T-cell (primary cell): Measurements from ENCODE around the gene WWP2. TPM values are rescaled to one million over a fixed set of nuclear protein-coding genes. Genes with fewer than 3 reads are reported as not detected.
"Not testable (repeated sequence)": the region's sequence is repeated elsewhere in the genome, so short reads cannot be mapped to it uniquely, and the experiment has no call there.

Source experiments
- ATAC-seq, 4 experiments: fragments of 200-7000 bp in 3 of 4; fragments of 150-1000 bp in 1 of 4; cut with Tn5 transposase; replicated peaks in 1 of 4; 1 replicate in 3 of 4; 2 replicates in 1 of 4; pipeline ENCODE4 v1.10.0; 2021; ENCODE audit warnings: moderate library complexity in 3 of 4, mild to moderate bottlenecking in 2 of 4, moderate number of reproducible peaks in 1 of 4
- CTCF ChIA-PET, 2 donors: fragments of 300-600 bp; sonication (Branson Sonifier 250); formaldehyde crosslinking; loops; one replicate each; lab custom pipeline; 2022; ENCODE audit warnings: antibody characterized with exemption in 2 of 2; lab: Charles Lee
- POLR2A ChIA-PET, 2 donors: fragments of 300-600 bp; sonication (Branson Sonifier 250); formaldehyde crosslinking; loops; one replicate each; lab custom pipeline; 2022; ENCODE audit warnings: antibody characterized with exemption in 2 of 2; lab: Charles Lee
- DNase-seq, 35 experiments: peaks; one replicate each; pipeline versions ENCODE4 v3.0.0 to v3.0.0-alpha.2; 2013 to 2023
- H3K27ac ChIP-seq: one replicate; pipeline ENCODE4 v1.5.1; 2013; ENCODE audit warnings: low read length
- H3K27me3 ChIP-seq, 2 experiments: replicated peaks in 1 of 2; 1 replicate in 1 of 2; 2 replicates in 1 of 2; pipeline versions ENCODE4 v1.6.1 to v1.7.0; 2013; ENCODE audit warnings: low read length in 1 of 2, mixed read lengths in 1 of 2; ENCODE audit not compliant: control insufficient read depth in 2 of 2, insufficient read depth in 2 of 2; ENCODE audit errors: extremely low read depth in 1 of 2
- H3K36me3 ChIP-seq, 2 donors: 1 replicate in 1 of 2; 2 replicates in 1 of 2; pipeline versions ENCODE4 v1.6.1 to v1.7.0; 2013; ENCODE audit warnings: low read length in 1 of 2; ENCODE audit not compliant: control insufficient read depth in 2 of 2, insufficient read depth in 1 of 2; ENCODE audit errors: extremely low read depth in 1 of 2
- H3K4me1 ChIP-seq, 2 experiments: 1 replicate in 1 of 2; 2 replicates in 1 of 2; pipeline versions ENCODE4 v1.6.1 to v1.7.0; 2013; ENCODE audit warnings: low read length in 2 of 2, mixed read lengths in 1 of 2; ENCODE audit not compliant: insufficient read depth in 2 of 2, control insufficient read depth in 1 of 2; ENCODE audit errors: extremely low read depth in 1 of 2
- H3K4me3 ChIP-seq, 2 donors: 1 replicate in 1 of 2; 2 replicates in 1 of 2; pipeline versions ENCODE4 v1.5.1 to v1.7.0; 2013; ENCODE audit warnings: mild to moderate bottlenecking in 2 of 2, low read length in 1 of 2, moderate library complexity in 1 of 2; ENCODE audit not compliant: control insufficient read depth in 1 of 2; ENCODE audit errors: extremely low read depth in 1 of 2
- H3K9me3 ChIP-seq: 2 replicates; pipeline ENCODE4 v1.7.0; 2013
- H3K27ac Mint-ChIP-seq, 2 donors: one replicate each; pipeline ENCODE4 v1.8.0; 2020 to 2021; ENCODE audit warnings: mild to moderate bottlenecking in 2 of 2, mixed read lengths in 2 of 2
- H3K27me3 Mint-ChIP-seq, 2 donors: one replicate each; pipeline ENCODE4 v1.8.0; 2021 to 2022; ENCODE audit warnings: mixed read lengths in 2 of 2
- H3K36me3 Mint-ChIP-seq: one replicate; pipeline ENCODE4 v1.8.0; 2021; ENCODE audit warnings: mixed read lengths
- H3K4me1 Mint-ChIP-seq, 3 donors: one replicate each; pipeline ENCODE4 v1.8.0; 2020 to 2022; ENCODE audit warnings: mixed read lengths in 3 of 3, mild to moderate bottlenecking in 1 of 3
- H3K4me3 Mint-ChIP-seq, 3 donors: one replicate each; pipeline ENCODE4 v1.8.0; 2020 to 2022; ENCODE audit warnings: mild to moderate bottlenecking in 3 of 3, mixed read lengths in 3 of 3, moderate library complexity in 3 of 3
- H3K9me3 Mint-ChIP-seq, 3 donors: one replicate each; pipeline ENCODE4 v1.8.0; 2020 to 2022; ENCODE audit warnings: mixed read lengths in 3 of 3
- WGBS: methylation state at CpG from one replicate; pipeline ENCODE4 v1.1.5; 2013; ENCODE audit warnings: missing lambda C conversion rate; ENCODE audit not compliant: insufficient coverage; 5-methylcytosine and 5-hydroxymethylcytosine counted together
- total RNA-seq, 35 experiments: library from RNA in 6 of 35; stranded (reverse) in 6 of 35; fragments of 120-200 nt in 1 of 35; gene quantifications; one replicate each; pipeline versions ENCODE4 v1.2.1 to v1.2.4 and lab custom pipeline; 2013 to 2026

WWP2 gene
- total RNA-seq, 5 donors from 2014 or later (not counting 1 experiment from before 2014, with no cell fraction given), result 55.3 to 78.5 (median 66.4) TPM

- H3K9me3 Mint-ChIP-seq, result no peaks in the 10 kb centered on the region
- no peak for DNase-seq
- Histone ChIP-seq H3K4me3 (no peak overlapping the region), H3K27ac (no peak overlapping the region), H3K4me1 (no peaks in the 10 kb centered on the region), H3K9me3 (no peaks in the 10 kb centered on the region), H3K36me3 (peaks cover 21 to 55% of the 10 kb centered on the region in 2 donors), H3K27me3 (no peaks in the 10 kb centered on the region)
- ATAC-seq, result no peak
- over 99% methylated on average over 13 of the region's 13 CpGs for WGBS
- POLR2A ChIA-PET, result no interaction called here
- no peak overlapping the region for H3K4me3 Mint-ChIP-seq
- CTCF ChIA-PET, result no interaction called here
- no peak overlapping the region for H3K27ac Mint-ChIP-seq
- no peaks in the 10 kb centered on the region for H3K4me1 Mint-ChIP-seq
- no peaks in the 10 kb centered on the region for H3K27me3 Mint-ChIP-seq
- peaks cover 31% of the 10 kb centered on the region for H3K36me3 Mint-ChIP-seq
Measured at GRCh38 chr16:69940676-69941075, 178.5 kb downstream of the WWP2 start.

GRCh38 chr16:69941251-69942098 is 179.3 kb downstream of the WWP2 start:
- ChIA-PET POLR2A (no interaction called here), CTCF (no interaction called here)
- 98% methylated on average over 27 of the region's 28 CpGs for WGBS
- no peak for DNase-seq
- Mint-ChIP-seq H3K27me3 (no peaks in the 10 kb centered on the region), H3K36me3 (peaks cover 25% of the 10 kb centered on the region), H3K4me3 (no peak overlapping the region), H3K4me1 (no peaks in the 10 kb centered on the region), H3K27ac (no peak overlapping the region), H3K9me3 (no peaks in the 10 kb centered on the region)
- no peaks in the 10 kb centered on the region for H3K9me3 ChIP-seq
- H3K36me3 ChIP-seq, result peaks cover 19 to 47% of the 10 kb centered on the region in 2 donors
- no peak overlapping the region for H3K4me3 ChIP-seq
- no peak for ATAC-seq
- no peaks in the 10 kb centered on the region for H3K27me3 ChIP-seq
- H3K4me1 ChIP-seq, result no peaks in the 10 kb centered on the region
- no peak overlapping the region for H3K27ac ChIP-seq

GRCh38 chr16:69942099-69942491 is 180.0 kb downstream of the WWP2 start:
- no peaks in the 10 kb centered on the region for H3K27me3 Mint-ChIP-seq
- H3K4me3 Mint-ChIP-seq, result no peak overlapping the region
- H3K9me3 ChIP-seq, result no peaks in the 10 kb centered on the region
- H3K4me1 ChIP-seq, result no peaks in the 10 kb centered on the region
- no peak overlapping the region for H3K4me3 ChIP-seq
- POLR2A ChIA-PET, result no interaction called here
- peaks cover 13 to 41% of the 10 kb centered on the region in 2 donors for H3K36me3 ChIP-seq
- WGBS, result 93% methylated on average over 11 of the region's 11 CpGs
- no peaks in the 10 kb centered on the region for H3K4me1 Mint-ChIP-seq
- H3K9me3 Mint-ChIP-seq, result no peaks in the 10 kb centered on the region
- peaks cover 19% of the 10 kb centered on the region for H3K36me3 Mint-ChIP-seq
- no peak for DNase-seq
- no peak overlapping the region for H3K27ac ChIP-seq
- CTCF ChIA-PET, result no interaction called here
- no peak overlapping the region for H3K27ac Mint-ChIP-seq
- H3K27me3 ChIP-seq, result no peaks in the 10 kb centered on the region
- ATAC-seq, result no peak

- WGBS, result 78% methylated on average over 3 of the region's 8 CpGs
- POLR2A ChIA-PET, result no interaction called here
- Mint-ChIP-seq H3K36me3 (peaks cover 14% of the 10 kb centered on the region), H3K27ac (no peak overlapping the region), H3K4me3 (no peak overlapping the region), H3K9me3 (no peaks in the 10 kb centered on the region), H3K4me1 (no peaks in the 10 kb centered on the region), H3K27me3 (no peaks in the 10 kb centered on the region)
- Histone ChIP-seq H3K36me3 (peaks cover 8 to 35% of the 10 kb centered on the region in 2 donors), H3K27me3 (no peaks in the 10 kb centered on the region), H3K9me3 (no peaks in the 10 kb centered on the region), H3K4me1 (no peaks in the 10 kb centered on the region), H3K4me3 (no peak overlapping the region), H3K27ac (no peak overlapping the region)
- CTCF ChIA-PET, result no interaction called here
- DNase-seq (no peak), ATAC-seq (no peak)
Measured at GRCh38 chr16:69942627-69943170, 180.6 kb downstream of the WWP2 start.

GRCh38 chr16:69943241-69944036 is 181.3 kb downstream of the WWP2 start:
- H3K9me3 ChIP-seq, DNase-seq, CTCF ChIA-PET, H3K4me3 ChIP-seq, H3K27me3 ChIP-seq, H3K4me1 ChIP-seq, H3K4me3 Mint-ChIP-seq, H3K27me3 Mint-ChIP-seq, H3K4me1 Mint-ChIP-seq, POLR2A ChIA-PET, H3K27ac ChIP-seq, ATAC-seq, H3K27ac Mint-ChIP-seq, H3K9me3 Mint-ChIP-seq: not testable (repeated sequence)
- 90% methylated on average over 5 of the region's 21 CpGs for WGBS
- peaks cover 13% of the 10 kb centered on the region for H3K36me3 Mint-ChIP-seq
- H3K36me3 ChIP-seq, result peaks cover 8 to 29% of the 10 kb centered on the region in 2 donors

- H3K27me3 Mint-ChIP-seq, H3K4me3 ChIP-seq, H3K27me3 ChIP-seq, H3K36me3 Mint-ChIP-seq, POLR2A ChIA-PET, H3K27ac ChIP-seq, H3K9me3 Mint-ChIP-seq, H3K27ac Mint-ChIP-seq, H3K9me3 ChIP-seq, H3K4me3 Mint-ChIP-seq, H3K4me1 Mint-ChIP-seq, CTCF ChIA-PET, DNase-seq, H3K36me3 ChIP-seq, ATAC-seq, H3K4me1 ChIP-seq: not testable (repeated sequence)
- WGBS, result no CpG with 5 or more reads among the region's 17 CpGs
Measured at GRCh38 chr16:69950411-69950810, 188.3 kb downstream of the WWP2 start.
